OCI-LY7 (cell line): ENCODE data around the gene ELMO1. TPM values are rescaled to one million over a fixed set of nuclear protein-coding genes. Genes with fewer than 3 reads are reported as not detected.

Source experiments
- BruUV-seq: library from RNA; stranded (reverse); fragments of 400-500 nt; replicated peaks from 2 replicates; lab custom pipeline; 2021; lab: Mats Ljungman, UMichigan
- CTCF ChIA-PET: fragments of 300-600 bp; sonication (Branson Sonifier 250); formaldehyde crosslinking; loops from one replicate; lab custom pipeline; 2022; ENCODE audit warnings: antibody characterized with exemption; ENCODE audit not compliant: unreplicated experiment; lab: Charles Lee
- POLR2A ChIA-PET: fragments of 300-600 bp; sonication (Branson Sonifier 250); formaldehyde crosslinking; loops from one replicate; lab custom pipeline; 2022; ENCODE audit warnings: antibody characterized with exemption; lab: Charles Lee
- DNase-seq: peaks from one replicate; pipeline ENCODE4 v3.0.0-alpha.2; 2015; ENCODE audit warnings: low spot score
- H2AFZ ChIP-seq: fragments of 200-600 bp; sonication (generic), shearing (Covaris generic); 2 replicates; pipeline ENCODE4 v1.6.1; 2014; ENCODE audit warnings: mild to moderate bottlenecking, antibody characterized with exemption, low read length, moderate library complexity
- H3K27ac ChIP-seq: fragments of 200-600 bp; sonication (generic); 2 replicates; pipeline ENCODE4 v1.5.1; 2014; ENCODE audit warnings: mixed run types, low read depth, mild to moderate bottlenecking, moderate library complexity, low read length, inconsistent platforms; ENCODE audit not compliant: poor library complexity, severe bottlenecking
- H3K36me3 ChIP-seq: fragments of 200-600 bp; sonication (generic); 2 replicates; pipeline ENCODE4 v1.6.1; 2014; ENCODE audit warnings: mild to moderate bottlenecking, antibody characterized with exemption, low read length, moderate library complexity, mixed read lengths; ENCODE audit not compliant: insufficient read depth
- H3K4me1 ChIP-seq: fragments of 200-600 bp; sonication (generic); 2 replicates; pipeline ENCODE4 v1.5.1; 2014; ENCODE audit warnings: mild to moderate bottlenecking, low read length; ENCODE audit not compliant: insufficient read depth, poor library complexity, severe bottlenecking
- H3K4me2 ChIP-seq: fragments of 200-600 bp; sonication (generic); 2 replicates; pipeline ENCODE4 v1.6.1; 2014; ENCODE audit warnings: mild to moderate bottlenecking, low read length
- H3K4me3 ChIP-seq: fragments of 200-600 bp; sonication (generic); 2 replicates; pipeline ENCODE4 v1.5.1; 2014; ENCODE audit warnings: mild to moderate bottlenecking, low read depth, low read length; ENCODE audit not compliant: poor library complexity, severe bottlenecking
- H3K79me2 ChIP-seq: fragments of 200-600 bp; sonication (generic); 2 replicates; pipeline ENCODE4 v1.6.1; 2016; ENCODE audit warnings: low read depth, mild to moderate bottlenecking, low read length, moderate library complexity, mixed read lengths; ENCODE audit not compliant: insufficient read depth
- H3K9me2 ChIP-seq: fragments of 200-600 bp; sonication (generic); 2 replicates; pipeline ENCODE4 v1.6.1; 2016; ENCODE audit warnings: mild to moderate bottlenecking, low read length, mixed read lengths; ENCODE audit not compliant: insufficient read depth
- H3K9me3 ChIP-seq: fragments of 200-600 bp; sonication (generic); 2 replicates; pipeline ENCODE4 v1.6.1; 2014; ENCODE audit warnings: mild to moderate bottlenecking, mixed run types, low read length, mixed read lengths
- H4K20me1 ChIP-seq: fragments of 200-600 bp; sonication (generic); 2 replicates; pipeline ENCODE4 v1.6.1; 2014; ENCODE audit warnings: mild to moderate bottlenecking, antibody characterized with exemption, low read length, moderate library complexity, mixed read lengths; ENCODE audit not compliant: insufficient read depth
- EZH2phosphoT487 ChIP-seq: fragments of 200-600 bp; sonication (generic); IDR thresholded peaks from 2 replicates; pipeline ENCODE4 v1.6.1; 2018; ENCODE audit warnings: low read depth, borderline replicate concordance, mild to moderate bottlenecking, mixed run types, antibody characterized with exemption, low read length, moderate library complexity, mixed read lengths
- intact Hi-C: fragments of 100-400 bp; cut with micrococcal nuclease; formaldehyde crosslinking; loops from one replicate; pipeline ENCODE4 v1.10.0; 2022; ENCODE audit not compliant: unreplicated experiment
- total RNA-seq, 2 experiments: library from RNA; depleted of rRNA in 1 of 2; stranded (reverse); fragments of >200 nt in 1 of 2; shearing (Covaris generic) in 1 of 2; gene quantifications; 2 replicates each; pipeline ENCODE4 v1.2.3, GENCODE V29; 2014 to 2022
- TF ChIP-seq, protein P1 (sequence below): fragments of 200-600 bp; sonication (generic); conservative IDR thresholded peaks from 2 replicates; pipeline ENCODE4 v1.5.1; 2014; ENCODE audit warnings: mild to moderate bottlenecking, antibody characterized with exemption, low read length, moderate library complexity, mixed read lengths

Gene ELMO1
- total RNA-seq, 2 experiments from 2014 or later, result 101 to 103 TPM

DNA sequence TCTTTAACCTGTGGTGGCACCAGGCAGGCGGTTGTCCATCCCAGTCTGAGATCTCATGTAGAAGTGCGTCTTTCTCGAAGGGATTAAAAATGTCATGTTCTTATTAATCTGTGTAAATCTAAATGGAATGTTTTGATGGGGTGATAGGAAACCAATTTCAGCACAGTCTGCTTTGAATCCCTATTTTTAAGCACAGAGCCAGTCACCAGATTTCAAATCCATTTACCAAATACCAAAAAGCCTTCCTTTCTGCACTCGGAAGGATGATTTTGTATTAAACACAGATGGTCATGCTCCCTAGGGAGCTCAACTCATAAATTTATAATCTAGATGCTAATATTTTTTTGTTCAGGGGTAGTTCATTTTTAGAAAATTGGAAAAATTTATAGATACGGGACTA is 563.8 kb downstream of the ELMO1 start:
- CTCF ChIA-PET, result no interaction called here
- no peaks in the 10 kb centered on the region for H3K79me2 ChIP-seq
- no peaks in the 10 kb centered on the region for H3K9me3 ChIP-seq
- no peaks in the 10 kb centered on the region for H3K4me1 ChIP-seq
- no peak overlapping the region for H3K4me2 ChIP-seq
- POLR2A ChIA-PET, result no interaction called here
- no peak for TF ChIP-seq EZH2phosphoT487
- TF ChIP-seq, protein P1, sequence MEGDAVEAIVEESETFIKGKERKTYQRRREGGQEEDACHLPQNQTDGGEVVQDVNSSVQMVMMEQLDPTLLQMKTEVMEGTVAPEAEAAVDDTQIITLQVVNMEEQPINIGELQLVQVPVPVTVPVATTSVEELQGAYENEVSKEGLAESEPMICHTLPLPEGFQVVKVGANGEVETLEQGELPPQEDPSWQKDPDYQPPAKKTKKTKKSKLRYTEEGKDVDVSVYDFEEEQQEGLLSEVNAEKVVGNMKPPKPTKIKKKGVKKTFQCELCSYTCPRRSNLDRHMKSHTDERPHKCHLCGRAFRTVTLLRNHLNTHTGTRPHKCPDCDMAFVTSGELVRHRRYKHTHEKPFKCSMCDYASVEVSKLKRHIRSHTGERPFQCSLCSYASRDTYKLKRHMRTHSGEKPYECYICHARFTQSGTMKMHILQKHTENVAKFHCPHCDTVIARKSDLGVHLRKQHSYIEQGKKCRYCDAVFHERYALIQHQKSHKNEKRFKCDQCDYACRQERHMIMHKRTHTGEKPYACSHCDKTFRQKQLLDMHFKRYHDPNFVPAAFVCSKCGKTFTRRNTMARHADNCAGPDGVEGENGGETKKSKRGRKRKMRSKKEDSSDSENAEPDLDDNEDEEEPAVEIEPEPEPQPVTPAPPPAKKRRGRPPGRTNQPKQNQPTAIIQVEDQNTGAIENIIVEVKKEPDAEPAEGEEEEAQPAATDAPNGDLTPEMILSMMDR, result no peak
- H4K20me1 ChIP-seq, result no peaks in the 10 kb centered on the region
- no peak overlapping the region for H2AFZ ChIP-seq
- H3K9me2 ChIP-seq, result no peaks in the 10 kb centered on the region
- peaks cover 48% of the 10 kb centered on the region for H3K36me3 ChIP-seq
- BruUV-seq, result no TSS peak
- H3K27ac ChIP-seq, result no peak overlapping the region
- DNase-seq, result no peak
- no peak overlapping the region for H3K4me3 ChIP-seq
- intact Hi-C loops, result no loop called here

DNA sequence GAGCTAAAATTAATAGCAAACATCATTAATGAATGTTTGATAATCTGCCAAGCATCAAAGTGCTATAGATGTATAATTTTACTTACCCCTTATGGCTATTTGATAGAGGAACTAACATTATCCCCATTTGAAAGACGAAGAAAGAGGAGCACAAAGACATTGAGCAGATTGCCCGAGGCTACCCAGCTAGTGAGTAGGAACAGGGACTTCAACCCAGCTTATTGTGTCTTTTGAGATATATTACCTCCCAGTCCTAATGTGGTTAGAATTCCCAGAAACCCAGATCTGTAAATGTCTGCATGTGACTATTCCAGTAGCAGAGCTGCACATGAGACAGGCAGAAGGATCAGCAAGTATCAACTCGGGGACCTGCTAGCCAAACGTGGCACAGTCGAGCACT is 564.3 kb downstream of the ELMO1 start:
- BruUV-seq, result no TSS peak
- no peak for TF ChIP-seq EZH2phosphoT487
- TF ChIP-seq, protein P1, result no peak
- Histone ChIP-seq H3K4me1 (no peaks in the 10 kb centered on the region), H3K4me2 (no peak overlapping the region), H4K20me1 (no peaks in the 10 kb centered on the region), H3K27ac (no peak overlapping the region), H3K4me3 (no peak overlapping the region), H3K9me2 (no peaks in the 10 kb centered on the region), H3K79me2 (no peaks in the 10 kb centered on the region), H3K9me3 (no peaks in the 10 kb centered on the region), H3K36me3 (peaks cover 48% of the 10 kb centered on the region), H2AFZ (no peak overlapping the region)
- ChIA-PET POLR2A (no interaction called here), CTCF (no interaction called here)
- no peak for DNase-seq
- intact Hi-C loops, result no loop called here

DNA sequence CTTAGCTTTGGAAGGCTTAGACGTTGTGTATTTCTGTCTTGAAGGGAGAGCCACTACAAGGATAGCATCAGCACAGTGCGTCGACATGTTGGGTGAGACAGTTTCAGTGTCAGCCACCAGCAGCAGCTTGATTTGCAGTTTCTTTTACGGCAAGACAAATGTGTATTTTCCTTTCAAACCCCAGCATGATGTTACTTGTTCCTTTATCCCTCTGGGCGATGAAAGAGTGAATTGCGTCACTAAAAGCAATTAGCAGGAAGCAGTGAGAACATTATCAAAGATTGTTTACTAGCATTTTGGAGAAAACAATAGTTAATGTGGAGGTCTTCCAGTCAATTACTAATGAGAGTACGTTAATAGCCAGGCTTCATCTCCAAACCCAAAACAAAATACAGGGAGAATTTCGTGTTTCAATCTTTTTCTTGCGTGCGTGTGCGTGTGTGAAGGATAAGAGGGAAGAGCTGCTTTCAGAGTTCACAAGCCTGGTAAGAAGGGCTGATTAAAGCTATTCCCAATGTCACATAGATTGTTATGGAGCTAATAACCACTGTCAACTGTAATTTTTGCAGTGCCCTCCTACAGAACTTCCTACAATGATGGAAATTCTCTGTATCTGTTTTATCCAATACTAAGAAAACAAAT is 567.3 kb downstream of the ELMO1 start:
- CTCF ChIA-PET, result no interaction called here
- no TSS peak for BruUV-seq
- H3K4me2 ChIP-seq, result no peak overlapping the region

More for the DNA sequence above, 567.3 kb downstream of the ELMO1 start:
- no peaks in the 10 kb centered on the region for H3K4me1 ChIP-seq
- H3K9me2 ChIP-seq, result no peaks in the 10 kb centered on the region
- TF ChIP-seq EZH2phosphoT487, result no peak
- no peaks in the 10 kb centered on the region for H3K9me3 ChIP-seq
- no peak overlapping the region for H3K4me3 ChIP-seq
- DNase-seq, result no peak
- H4K20me1 ChIP-seq, result no peaks in the 10 kb centered on the region
- H3K36me3 ChIP-seq, result peaks cover 53% of the 10 kb centered on the region
- H3K27ac ChIP-seq, result no peak overlapping the region
- no peak overlapping the region for H2AFZ ChIP-seq
- intact Hi-C loops, result no loop called here
- no peaks in the 10 kb centered on the region for H3K79me2 ChIP-seq
- POLR2A ChIA-PET, result interaction anchor here (1.1 kb wide), 1 partner anchor 24 kb away, joined by 3 read pairs; no protein-coding TSS in a partner anchor
